GM19238 (cell line): Measurements from ENCODE around the gene KCTD5.
A peak's percentile ranks its signal among the peaks of the same experiment; 100 is the strongest.

Source experiments
- DNase-seq: peaks from one replicate; pipeline ENCODE4 v3.0.0; 2011; ENCODE audit warnings: low spot score; ENCODE audit not compliant: insufficient read length

KCTD5 gene

DNA sequence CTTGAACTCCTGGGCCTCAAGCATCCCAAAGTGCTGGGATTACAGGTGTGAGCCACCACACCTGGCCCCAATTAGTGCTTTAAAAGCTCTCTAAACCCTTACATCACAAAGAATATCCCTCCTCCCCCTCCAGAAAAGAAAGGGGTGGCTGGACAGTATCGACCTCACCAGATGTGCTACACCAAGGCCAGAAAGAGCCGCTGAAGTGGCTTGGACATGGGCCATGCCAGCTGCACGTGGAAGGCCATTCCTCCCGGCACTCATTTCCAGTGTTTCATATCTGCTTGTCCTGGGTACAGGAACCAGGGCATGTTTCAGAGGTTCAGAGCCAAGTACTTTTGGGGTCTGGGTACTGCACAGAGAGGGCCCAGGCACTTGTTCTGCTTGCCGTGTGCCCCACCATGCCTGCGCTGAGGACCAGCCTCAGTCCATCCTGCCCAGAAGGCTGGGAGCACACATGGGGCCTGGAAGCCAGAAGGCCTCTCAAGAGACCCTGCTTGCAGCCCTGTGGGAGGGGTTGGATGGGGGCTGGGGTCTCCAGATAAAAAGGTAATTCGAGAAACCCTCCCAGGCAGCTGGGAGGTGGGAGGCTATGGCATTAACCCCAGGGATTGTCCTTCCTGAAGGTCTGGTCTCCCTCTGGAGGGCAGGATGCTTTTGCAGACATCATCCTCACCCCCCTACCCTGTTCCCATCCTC is 66.6 kb downstream of the KCTD5 start:
- DNase-seq = no peak

DNA sequence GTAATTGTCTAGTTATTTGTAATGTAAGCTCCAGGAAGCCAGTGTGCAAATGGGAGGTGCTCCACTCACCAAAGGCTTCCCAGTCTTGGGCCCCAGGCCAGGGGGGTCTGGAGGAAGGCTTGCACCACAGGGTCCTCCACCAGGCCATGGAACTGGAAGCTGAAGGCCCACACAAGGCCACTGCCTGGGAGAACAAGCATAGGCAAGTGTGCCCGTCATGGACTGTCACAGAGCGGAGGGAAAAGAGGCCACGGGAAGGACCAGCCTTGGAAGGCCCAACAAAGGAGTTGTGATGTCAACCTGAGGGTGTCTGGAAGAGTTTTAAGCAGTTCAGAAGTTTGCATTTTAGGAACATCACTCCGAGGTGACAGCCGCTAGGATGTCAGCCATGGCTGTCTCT is 67.2 kb downstream of the KCTD5 start:
- no peak for DNase-seq

DNA sequence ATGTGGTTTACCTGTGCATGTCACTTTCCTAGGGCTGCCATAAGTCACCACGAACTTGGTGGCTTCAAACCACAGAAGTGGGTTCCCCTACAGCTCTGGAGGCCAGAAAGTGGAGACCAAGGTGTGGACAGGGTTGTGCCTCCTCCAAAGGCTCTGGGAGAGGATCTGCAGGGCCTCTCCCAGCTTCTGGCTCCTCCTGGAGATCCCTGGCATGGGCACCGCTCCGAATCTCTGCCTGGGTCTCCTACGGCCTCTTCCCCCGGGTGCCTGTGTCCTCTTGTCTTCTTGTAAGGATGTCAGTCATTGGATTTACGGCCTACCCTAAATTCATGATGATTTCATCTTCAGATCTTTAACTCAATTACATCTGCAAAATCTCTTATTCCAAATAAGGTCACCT is 67.6 kb downstream of the KCTD5 start:
- DNase-seq = no peak

DNA sequence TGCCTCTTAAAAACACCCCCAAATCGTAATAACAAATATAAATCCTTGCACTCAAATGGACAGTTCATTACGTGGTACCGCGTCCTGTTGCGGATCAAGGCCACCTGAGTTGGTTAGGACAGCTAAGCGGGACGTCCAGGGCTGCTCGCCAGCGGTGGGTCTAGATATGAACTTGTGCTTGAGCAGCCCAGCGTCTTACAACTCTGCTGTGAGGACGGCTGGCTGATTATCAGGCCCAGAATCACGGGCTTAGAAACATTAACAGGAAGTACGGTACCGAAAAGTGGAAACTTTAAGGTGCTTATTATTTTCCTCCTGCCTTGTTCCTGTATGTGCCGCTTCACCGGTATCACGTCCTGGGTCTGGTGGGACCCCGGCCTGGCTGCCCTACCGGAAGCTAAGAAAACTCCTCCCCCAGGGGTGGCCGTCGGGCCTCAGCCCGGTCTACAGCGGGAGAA is 69.3 kb downstream of the KCTD5 start:
- peak; percentile 84 for DNase-seq

DNA sequence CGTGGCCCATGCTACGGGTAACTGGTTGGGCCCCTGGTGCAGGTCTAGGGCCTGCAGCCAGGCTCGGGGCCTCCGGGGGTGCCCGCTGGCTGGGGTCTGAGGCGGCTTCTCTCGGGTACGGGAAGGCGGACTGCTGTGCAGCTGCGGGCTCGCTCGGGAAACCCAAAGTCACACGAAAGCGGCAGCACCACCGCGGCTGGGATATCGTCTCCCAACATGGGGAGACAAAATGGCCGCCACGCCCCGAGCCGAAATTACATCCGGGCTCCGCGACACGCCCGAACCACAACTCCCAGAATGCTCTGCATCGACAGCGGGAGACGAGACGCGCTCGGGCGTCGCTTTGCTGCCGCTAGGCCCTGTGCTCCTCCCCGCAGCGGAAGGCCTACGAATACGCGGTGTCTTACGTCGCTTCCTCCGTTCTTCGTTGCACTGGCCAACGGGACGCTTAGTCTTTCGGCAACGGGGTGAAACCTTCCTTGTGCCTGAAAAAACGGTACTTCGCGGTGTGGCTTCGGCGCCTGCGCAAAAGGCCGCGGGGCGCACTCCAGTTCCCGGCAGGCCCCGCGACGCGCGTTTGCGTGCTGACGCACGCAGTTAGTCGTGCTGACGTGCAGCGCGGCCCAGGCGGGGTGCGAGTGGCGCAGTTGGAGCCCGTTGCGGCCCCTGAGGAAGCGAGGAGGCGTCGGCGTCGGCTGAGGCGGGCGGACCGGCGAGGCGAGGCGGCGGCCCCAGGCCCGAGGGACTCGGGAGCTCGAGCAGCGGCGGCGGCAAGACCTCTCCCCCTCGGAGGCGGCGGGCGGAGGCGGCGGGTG is 69.9 kb downstream of the KCTD5 start, which contains the start of gene SRRM2:
TSS of gene SRRM2 (plus strand) at position 604 of the 815 bp plus-strand sequence. CDS start 3,727 bp downstream, outside the sequence.
- DNase-seq = peak; percentile 98

DNA sequence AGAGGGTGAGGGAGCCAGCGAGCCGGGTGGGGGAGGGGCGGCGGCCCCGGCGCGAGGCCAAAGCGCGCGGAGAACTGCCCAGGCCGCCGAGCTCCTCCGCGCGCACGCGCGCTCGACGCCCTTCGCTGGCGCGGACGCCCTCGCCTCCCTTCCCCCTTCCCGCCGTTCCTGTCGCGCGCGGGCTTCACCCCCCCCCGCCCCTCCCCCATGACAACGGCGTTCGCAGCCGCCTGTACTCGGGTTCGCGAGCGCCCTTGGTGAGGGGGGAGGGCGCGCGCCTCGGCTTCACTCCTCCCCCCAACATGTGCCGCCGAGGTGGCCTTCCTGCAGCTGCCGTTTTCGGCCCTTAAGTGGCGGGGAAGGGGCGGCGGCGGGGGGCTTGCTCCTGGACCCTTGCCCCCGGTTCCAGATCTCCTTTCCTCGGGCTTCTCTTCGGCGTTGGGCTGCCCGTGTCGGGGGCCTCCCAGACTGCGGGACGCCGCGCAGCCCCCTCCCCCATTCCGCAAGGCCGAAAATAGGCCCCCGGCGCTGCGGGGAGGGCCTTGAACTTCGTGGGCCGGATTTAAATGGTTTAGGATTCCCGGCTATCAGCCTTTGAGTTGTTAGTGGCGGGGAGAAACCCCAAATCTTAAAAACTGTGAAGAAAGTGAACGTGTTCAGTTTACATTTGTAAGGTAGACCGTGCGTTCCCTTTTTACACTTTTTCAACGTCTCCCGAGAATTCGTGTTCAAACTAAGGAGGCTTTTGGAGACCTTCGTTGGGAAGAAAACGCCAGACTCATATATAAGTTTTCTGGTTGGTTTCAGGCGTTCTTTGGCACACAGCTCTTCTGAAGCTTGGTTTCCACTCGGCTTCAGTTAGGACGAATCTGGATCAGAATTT is 70.8 kb downstream of the KCTD5 start:
- peak; percentile 86 for DNase-seq

DNA sequence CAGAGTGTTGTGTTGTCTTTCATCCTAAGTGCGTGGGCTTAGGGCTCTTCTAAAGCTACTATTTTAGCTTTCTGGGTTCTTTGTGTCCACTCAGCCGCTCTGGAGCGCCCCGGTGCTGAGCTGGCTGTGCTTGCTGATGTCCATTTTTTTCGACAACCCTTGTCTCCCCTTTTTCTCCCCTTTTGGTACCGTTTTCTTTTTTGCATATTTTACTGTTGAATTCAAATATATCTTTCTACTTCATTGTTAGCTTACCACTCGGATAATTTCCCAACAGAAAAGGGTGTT is 71.4 kb downstream of the KCTD5 start:
- no peak for DNase-seq

DNA sequence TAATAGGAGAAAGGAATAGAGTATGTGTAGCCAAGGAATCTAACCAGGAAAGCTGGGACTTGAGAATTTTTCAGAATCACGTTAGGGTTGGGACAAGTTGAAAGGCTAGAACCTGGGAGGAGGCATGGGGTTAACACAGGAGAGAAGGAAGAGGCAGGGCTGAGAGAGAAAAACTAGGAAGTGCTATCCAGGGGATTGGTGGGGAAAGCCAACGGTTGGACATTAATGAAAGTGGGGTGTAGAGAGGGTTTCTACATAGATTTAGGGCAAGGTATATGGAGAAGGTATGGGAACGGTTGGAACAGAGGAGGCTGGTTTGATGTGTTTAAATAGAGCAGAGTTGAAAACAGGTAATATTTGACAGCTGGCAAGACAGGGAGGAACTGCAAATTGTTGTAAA is 72.8 kb downstream of the KCTD5 start:
- no peak for DNase-seq

DNA sequence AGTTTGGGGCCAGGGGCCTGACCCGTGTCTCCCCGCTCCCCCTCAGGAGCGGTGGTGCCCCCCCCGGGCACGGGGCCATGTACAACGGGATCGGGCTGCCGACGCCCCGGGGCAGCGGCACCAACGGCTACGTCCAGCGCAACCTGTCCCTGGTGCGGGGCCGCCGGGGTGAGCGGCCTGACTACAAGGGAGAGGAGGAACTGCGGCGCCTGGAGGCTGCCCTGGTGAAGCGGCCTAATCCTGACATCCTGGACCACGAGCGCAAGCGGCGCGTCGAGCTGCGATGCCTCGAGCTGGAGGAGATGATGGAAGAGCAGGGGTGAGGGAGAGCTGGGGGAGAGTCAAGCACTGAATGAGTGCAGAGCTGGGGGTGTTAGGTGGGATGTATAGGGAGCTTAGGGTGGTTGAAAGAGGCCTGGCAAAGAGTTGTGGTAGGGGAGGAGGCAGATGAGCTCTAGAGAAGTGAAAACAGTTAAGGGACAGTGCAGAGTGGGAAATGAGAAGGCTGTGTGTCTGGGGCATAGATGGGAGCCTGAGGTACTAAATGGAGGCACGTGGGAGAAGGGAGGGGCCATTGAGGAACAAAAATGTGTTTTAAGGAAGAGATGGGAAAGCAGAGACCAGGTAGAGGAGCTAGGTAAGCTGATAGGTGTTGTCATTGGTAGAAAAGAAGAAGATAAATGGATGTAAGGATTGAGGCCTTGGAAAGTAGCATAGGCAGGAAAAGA is 74.1 kb downstream of the KCTD5 start:
- DNase-seq = no peak

DNA sequence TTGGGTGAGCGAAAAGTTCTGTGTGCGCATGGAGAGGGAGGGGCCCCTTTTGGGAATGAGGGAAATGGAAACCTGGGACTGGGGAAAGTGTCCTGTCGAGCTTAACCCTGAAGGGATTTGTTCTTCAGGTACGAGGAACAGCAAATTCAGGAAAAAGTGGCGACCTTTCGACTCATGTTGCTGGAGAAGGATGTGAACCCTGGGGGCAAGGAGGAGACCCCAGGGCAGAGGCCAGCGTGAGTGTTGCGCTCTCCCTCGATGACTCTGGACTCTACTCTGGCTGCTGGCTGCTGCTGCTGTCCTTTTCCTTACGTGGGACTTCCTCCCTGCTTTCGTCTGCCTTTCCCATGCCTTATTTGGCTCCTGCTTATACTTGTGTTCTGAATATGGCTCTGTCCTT is 75.0 kb downstream of the KCTD5 start:
- DNase-seq = no peak
